Progenitor cell of endocrine pancreas (in vitro differentiated cells): ENCODE data around the gene ITGAE. TPM values are rescaled to one million over a fixed set of nuclear protein-coding genes. Genes with fewer than 3 reads are reported as not detected.
"Not testable (repeated sequence)": the region's sequence is repeated elsewhere in the genome, so short reads cannot be mapped to it uniquely, and the experiment has no call there.

Experiments
- DNase-seq: peaks from one replicate; pipeline ENCODE4 v3.0.0; 2021; ENCODE audit warnings: low spot score; ENCODE audit not compliant: unreplicated experiment
- H3K27ac Mint-ChIP-seq: 2 replicates; pipeline ENCODE4 v1.8.0; 2021; ENCODE audit warnings: mild to moderate bottlenecking, moderate library complexity, mixed read lengths
- H3K27me3 Mint-ChIP-seq: 2 replicates; pipeline ENCODE4 v1.8.0; 2021; ENCODE audit warnings: mixed read lengths
- H3K36me3 Mint-ChIP-seq: 2 replicates; pipeline ENCODE4 v1.8.0; 2022; ENCODE audit warnings: mixed read lengths; ENCODE audit not compliant: insufficient read depth
- H3K4me1 Mint-ChIP-seq: 2 replicates; pipeline ENCODE4 v1.8.0; 2021; ENCODE audit warnings: low read depth, mixed read lengths
- H3K4me3 Mint-ChIP-seq: 2 replicates; pipeline ENCODE4 v1.8.0; 2021; ENCODE audit warnings: low read depth, mild to moderate bottlenecking, moderate library complexity, mixed read lengths
- H3K9me3 Mint-ChIP-seq: 2 replicates; pipeline ENCODE4 v1.8.0; 2021; ENCODE audit warnings: low read depth, mixed read lengths
- CTCF ChIP-seq: fragments of 200-600 bp; sonication (generic); IDR thresholded peaks from one replicate; pipeline ENCODE4 v1.5.0; 2021; ENCODE audit warnings: antibody characterized with exemption, mild to moderate bottlenecking; ENCODE audit not compliant: unreplicated experiment
- total RNA-seq: library from RNA; stranded (reverse); gene quantifications from 2 replicates; pipeline ENCODE4 v1.2.1, GENCODE V29; 2021

Gene ITGAE
- total RNA-seq, 1 donor from 2014 or later: 29.0 TPM

GRCh38 chr17:3732210-3732621 is 68.8 kb downstream of the ITGAE start:
- Mint-ChIP-seq H3K9me3 (no peaks in the 10 kb centered on the region), H3K27ac (peak overlapping the region; percentile 14), H3K36me3 (peaks cover 3% of the 10 kb centered on the region), H3K4me3 (no peak overlapping the region), H3K4me1 (no peaks in the 10 kb centered on the region), H3K27me3 (peaks cover 8% of the 10 kb centered on the region)
- DNase-seq: no peak
- TF ChIP-seq CTCF: no peak

DNA sequence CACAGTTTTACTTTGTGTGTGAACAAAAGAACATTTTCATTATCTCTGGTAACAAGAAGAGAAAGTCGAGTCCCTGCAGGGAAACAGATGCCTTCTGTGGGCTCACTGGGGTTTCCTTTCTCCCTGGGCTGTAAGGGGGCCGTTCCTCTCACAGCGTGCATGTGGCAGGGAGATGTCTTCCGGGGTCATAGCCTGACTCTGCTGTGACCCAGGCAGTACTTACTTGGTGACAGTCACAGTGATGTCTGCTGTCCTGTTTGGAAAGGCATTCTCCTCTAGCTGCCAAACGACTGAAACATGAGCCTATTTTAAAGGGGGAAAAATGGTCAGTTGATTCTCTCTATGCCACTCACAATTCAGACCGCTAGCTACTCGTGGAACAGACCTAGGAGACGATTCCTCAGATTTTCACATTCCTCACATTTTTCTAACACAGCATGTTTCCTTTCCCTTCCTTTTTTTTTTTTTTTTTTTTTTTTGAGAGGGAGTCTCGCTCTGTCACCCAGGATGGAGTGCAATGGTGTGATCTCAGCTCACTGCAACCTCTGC is 70.0 kb downstream of the ITGAE start:
- Mint-ChIP-seq H3K9me3 (no peaks in the 10 kb centered on the region), H3K36me3 (peaks cover 3% of the 10 kb centered on the region), H3K4me1 (no peaks in the 10 kb centered on the region), H3K27me3 (no peaks in the 10 kb centered on the region), H3K4me3 (no peak overlapping the region), H3K27ac (no peak overlapping the region)
- no peak for DNase-seq
- no peak for TF ChIP-seq CTCF

GRCh38 chr17:3729881-3730280 is 71.1 kb downstream of the ITGAE start:
- Mint-ChIP-seq H3K27ac (no peak overlapping the region), H3K4me1 (peaks cover 2% of the 10 kb centered on the region), H3K4me3 (no peak overlapping the region), H3K9me3 (no peaks in the 10 kb centered on the region), H3K27me3 (no peaks in the 10 kb centered on the region), H3K36me3 (peaks cover 3% of the 10 kb centered on the region)
- TF ChIP-seq CTCF: no peak
- no peak for DNase-seq

DNA sequence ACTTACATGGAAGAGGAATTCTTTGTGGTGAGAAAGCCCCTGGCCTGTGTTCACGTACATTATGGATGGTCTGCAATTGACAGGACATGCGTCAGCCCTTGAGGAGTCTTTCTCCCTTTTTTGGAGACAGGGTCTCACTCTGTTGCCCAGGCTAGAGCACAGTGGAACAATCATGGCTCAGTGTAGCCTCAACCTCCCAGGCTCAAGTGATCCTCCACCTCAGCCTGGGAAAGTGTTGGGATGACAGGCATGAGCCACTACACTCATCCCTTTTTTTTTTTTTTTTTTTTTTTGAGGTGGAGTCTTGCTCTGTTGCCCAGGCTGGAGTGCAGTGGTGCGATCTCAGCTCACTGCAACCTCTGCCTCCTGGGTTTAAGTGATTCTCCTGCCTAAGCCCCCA is 72.9 kb downstream of the ITGAE start:
- not testable (repeated sequence) for H3K9me3 Mint-ChIP-seq, DNase-seq, H3K4me1 Mint-ChIP-seq, H3K27ac Mint-ChIP-seq, H3K27me3 Mint-ChIP-seq, H3K36me3 Mint-ChIP-seq, H3K4me3 Mint-ChIP-seq

- H3K27ac Mint-ChIP-seq: no peak overlapping the region
- H3K36me3 Mint-ChIP-seq: peaks cover 3% of the 10 kb centered on the region
- no peaks in the 10 kb centered on the region for H3K27me3 Mint-ChIP-seq
- no peaks in the 10 kb centered on the region for H3K9me3 Mint-ChIP-seq
- no peak for TF ChIP-seq CTCF
- H3K4me3 Mint-ChIP-seq: no peak overlapping the region
- DNase-seq: no peak
- peaks cover 15% of the 10 kb centered on the region for H3K4me1 Mint-ChIP-seq
Measured at GRCh38 chr17:3727041-3727440, 73.9 kb downstream of the ITGAE start.

GRCh38 chr17:3724378-3725077 is 76.5 kb downstream of the ITGAE start:
- Mint-ChIP-seq H3K9me3 (no peaks in the 10 kb centered on the region), H3K27me3 (no peaks in the 10 kb centered on the region), H3K4me1 (peaks cover 15% of the 10 kb centered on the region), H3K36me3 (peaks cover 4% of the 10 kb centered on the region), H3K27ac (peak overlapping the region; percentile 64), H3K4me3 (peak overlapping the region; percentile 95)
- no peak for TF ChIP-seq CTCF
- DNase-seq: no peak
